HG03097 (cell line): ENCODE measurements around the gene TEX19.

ENCODE experiments used
- ATAC-seq: cut with Tn5 transposase; IDR thresholded peaks from one replicate; pipeline ENCODE4 v1.9.1; 2021; ENCODE audit not compliant: unreplicated experiment, low FRiP score

Gene TEX19

GRCh38 chr17:82358465-82359350 lies at the start of gene TEX19:
Gene TEX19 (plus strand): TSS chr17:82359247. CDS start chr17:82362151, 2,904 bp downstream.
- no peak for ATAC-seq

GRCh38 chr17:82309656-82310570 lies 49.1 kb upstream of the TEX19 start:
- ATAC-seq, result no peak

GRCh38 chr17:82310877-82311276 lies 48.2 kb upstream of the TEX19 start:
- no peak for ATAC-seq

GRCh38 chr17:82311971-82312370 lies 47.1 kb upstream of the TEX19 start:
- no peak for ATAC-seq

- no peak for ATAC-seq
Measured at GRCh38 chr17:82313195-82314011, 45.6 kb upstream of the TEX19 start.

GRCh38 chr17:82314012-82314726 lies 44.9 kb upstream of the TEX19 start:
- no peak for ATAC-seq

- no peak for ATAC-seq
Measured at GRCh38 chr17:82314727-82315605, 44.1 kb upstream of the TEX19 start.

GRCh38 chr17:82315703-82316358 lies 43.2 kb upstream of the TEX19 start:
- no peak for ATAC-seq

GRCh38 chr17:82316651-82317393 lies 42.2 kb upstream of the TEX19 start:
- ATAC-seq, result no peak

- ATAC-seq, result no peak
Measured at GRCh38 chr17:82317394-82318168, 41.5 kb upstream of the TEX19 start, which contains the start of gene CD7. Gene CD7 (minus strand): TSS chr17:82317608. CDS start chr17:82317495, 113 bp downstream.

- no peak for ATAC-seq
Measured at GRCh38 chr17:82318169-82318498, 40.9 kb upstream of the TEX19 start.

GRCh38 chr17:82318772-82319606 lies 40.1 kb upstream of the TEX19 start:
- no peak for ATAC-seq

- ATAC-seq, result no peak
Measured at GRCh38 chr17:82319619-82320062, 39.4 kb upstream of the TEX19 start.

GRCh38 chr17:82320140-82320840 lies 38.8 kb upstream of the TEX19 start:
- ATAC-seq, result no peak
